ENCODE results near the gene SV2A. TPM values are rescaled to one million over a fixed set of nuclear protein-coding genes. Genes with fewer than 3 reads are reported as not detected.

Gene SV2A
- total and polyA plus RNA-seq, 3 donors from 2014 or later, result 1.4 to 2.3 (median 1.7) TPM

DNA sequence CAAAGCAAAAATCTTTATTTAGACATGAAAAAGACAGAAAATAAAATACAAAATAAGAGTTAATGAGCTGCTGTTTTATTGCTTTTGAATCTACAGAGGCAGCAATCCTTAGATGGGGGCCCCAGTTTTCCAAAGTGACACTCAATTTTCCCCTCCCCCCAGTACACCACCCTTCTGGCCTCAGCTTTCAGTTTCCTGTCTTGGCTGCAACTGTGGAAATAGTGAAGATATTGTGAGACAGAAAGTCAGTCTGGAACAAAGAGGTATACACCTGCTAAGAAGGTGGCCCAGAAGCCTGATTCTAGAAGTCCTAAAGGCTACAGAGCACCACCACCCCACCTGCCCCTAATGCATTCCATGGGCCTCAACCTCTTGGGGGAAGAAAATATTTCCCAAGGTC is 20.1 kb upstream of the SV2A start:
- intact Hi-C loops (cut with DNase I; ENCODE audit: low total_unique reads), result no loop called here
- no peak for TF ChIP-seq POLR2A (IDR thresholded peaks at IDR 0.05)
- TF ChIP-seq, protein P1, sequence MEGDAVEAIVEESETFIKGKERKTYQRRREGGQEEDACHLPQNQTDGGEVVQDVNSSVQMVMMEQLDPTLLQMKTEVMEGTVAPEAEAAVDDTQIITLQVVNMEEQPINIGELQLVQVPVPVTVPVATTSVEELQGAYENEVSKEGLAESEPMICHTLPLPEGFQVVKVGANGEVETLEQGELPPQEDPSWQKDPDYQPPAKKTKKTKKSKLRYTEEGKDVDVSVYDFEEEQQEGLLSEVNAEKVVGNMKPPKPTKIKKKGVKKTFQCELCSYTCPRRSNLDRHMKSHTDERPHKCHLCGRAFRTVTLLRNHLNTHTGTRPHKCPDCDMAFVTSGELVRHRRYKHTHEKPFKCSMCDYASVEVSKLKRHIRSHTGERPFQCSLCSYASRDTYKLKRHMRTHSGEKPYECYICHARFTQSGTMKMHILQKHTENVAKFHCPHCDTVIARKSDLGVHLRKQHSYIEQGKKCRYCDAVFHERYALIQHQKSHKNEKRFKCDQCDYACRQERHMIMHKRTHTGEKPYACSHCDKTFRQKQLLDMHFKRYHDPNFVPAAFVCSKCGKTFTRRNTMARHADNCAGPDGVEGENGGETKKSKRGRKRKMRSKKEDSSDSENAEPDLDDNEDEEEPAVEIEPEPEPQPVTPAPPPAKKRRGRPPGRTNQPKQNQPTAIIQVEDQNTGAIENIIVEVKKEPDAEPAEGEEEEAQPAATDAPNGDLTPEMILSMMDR (IDR thresholded peaks at IDR 0.05), result no peak
- Histone ChIP-seq H3K27me3 (no peaks in the 10 kb centered on the region), H3K4me1 (peaks cover 40% of the 10 kb centered on the region), H3K36me3 (ENCODE audit: low read depth, missing control alignments) (no peaks in the 10 kb centered on the region), H3K4me3 (no peak overlapping the region), H3K9me3 (no peaks in the 10 kb centered on the region), H3K27ac (peak overlapping the region in 1 of 2 donors; percentile 80)
- DNase-seq, result no peak

DNA sequence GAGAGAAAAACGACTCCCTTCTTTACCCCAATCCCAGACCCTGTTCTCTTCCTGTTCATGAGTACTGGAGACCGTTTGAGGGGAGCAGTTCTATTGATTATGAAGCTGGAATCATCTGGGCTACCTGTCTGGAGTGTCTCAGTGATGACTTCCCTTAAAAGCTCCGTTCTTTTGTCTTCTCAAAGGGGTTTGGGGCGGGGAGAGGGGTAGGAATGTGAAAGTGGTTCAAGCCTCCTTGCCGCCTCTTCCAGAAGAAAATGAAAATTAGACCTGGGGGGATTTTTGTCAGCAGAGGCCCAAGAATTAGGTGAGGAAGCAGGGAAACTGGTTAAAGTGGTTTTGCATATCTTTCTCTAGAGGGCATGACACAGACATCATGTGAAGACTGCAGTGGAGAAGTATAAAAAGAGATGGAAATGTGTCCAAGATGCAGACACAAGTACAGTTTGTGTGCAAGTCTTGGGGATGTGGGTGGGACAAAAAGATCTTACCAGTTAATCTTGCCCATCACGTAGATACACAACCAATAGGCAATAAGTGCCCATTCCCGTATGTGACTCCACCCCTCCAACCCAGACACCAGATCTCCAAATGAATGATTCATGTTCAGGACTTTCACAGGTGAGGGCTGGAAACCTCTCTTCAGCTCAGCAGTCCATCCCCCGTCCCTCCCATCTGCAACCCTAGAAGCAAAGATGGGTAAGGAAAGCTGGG is 19.5 kb upstream of the SV2A start:
- 28 to 37% methylated on average over 8 of the region's 8 CpGs for WGBS, 2 donors
- no peaks in the 10 kb centered on the region for H3K27me3 ChIP-seq
- no peaks in the 10 kb centered on the region for H3K36me3 ChIP-seq (ENCODE audit: low read depth, missing control alignments)
- peaks cover 40% of the 10 kb centered on the region for H3K4me1 ChIP-seq
- intact Hi-C loops (cut with DNase I; ENCODE audit: low total_unique reads), result no loop called here
- peak overlapping the region; percentile 78 to 80 for H3K27ac ChIP-seq
- peak; percentile 36 for DNase-seq
- peak overlapping the region; percentile 59 to 67 for H3K4me3 ChIP-seq
- H3K9me3 ChIP-seq, result no peaks in the 10 kb centered on the region
- TF ChIP-seq, protein P1 (IDR thresholded peaks at IDR 0.05), result no peak
- no peak for TF ChIP-seq POLR2A (IDR thresholded peaks at IDR 0.05)

GRCh38 chr1:149936170-149936991 is 18.7 kb upstream of the SV2A start, which contains the start of gene MTMR11:
MTMR11 (minus strand) TSS chr1:149936879; CDS start chr1:149936647, 232 bp downstream.
- WGBS, 2 donors, result 26% methylated on average over 17 to 18 of the region's 18 CpGs
- H3K4me1 ChIP-seq, result peaks cover 38% of the 10 kb centered on the region
- intact Hi-C loops (cut with DNase I; ENCODE audit: low total_unique reads), result no loop called here

DNA sequence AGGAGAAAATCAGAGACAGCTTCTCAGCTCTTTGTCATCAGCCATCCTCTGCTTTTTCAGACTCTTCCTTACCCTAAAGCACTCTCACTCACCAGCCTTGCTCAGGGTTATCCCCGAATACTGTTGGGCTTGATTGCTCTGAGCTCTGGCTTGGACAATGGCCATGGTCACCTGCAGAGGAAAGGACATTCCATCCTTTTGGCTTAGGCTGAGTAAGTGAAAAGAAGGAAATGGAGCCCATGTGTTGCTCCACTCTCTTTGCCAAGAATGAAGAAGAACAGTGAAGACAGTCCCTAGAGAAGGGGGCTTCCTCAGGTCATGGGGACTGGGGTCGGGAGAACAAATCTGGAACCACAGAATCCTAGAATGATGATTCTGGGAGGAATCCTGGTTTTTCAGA is 16.7 kb upstream of the SV2A start:
- no peak for DNase-seq
- Histone ChIP-seq H3K27ac (no peak overlapping the region), H3K27me3 (no peaks in the 10 kb centered on the region), H3K36me3 (ENCODE audit: low read depth, missing control alignments) (no peaks in the 10 kb centered on the region), H3K4me1 (peaks cover 38% of the 10 kb centered on the region), H3K4me3 (no peak overlapping the region), H3K9me3 (no peaks in the 10 kb centered on the region)
- WGBS, 2 donors, result 54 to 63% methylated on average over 2 of the region's 2 CpGs
- TF ChIP-seq, protein P1 (IDR thresholded peaks at IDR 0.05), result no peak
- TF ChIP-seq POLR2A (IDR thresholded peaks at IDR 0.05), result no peak
- intact Hi-C loops (cut with DNase I; ENCODE audit: low total_unique reads), result no loop called here

More at GRCh38 chr1:149936170-149936991, 18.7 kb upstream of the SV2A start, which contains the start of gene MTMR11:
- Histone ChIP-seq H3K4me3 (peak within 1 kb of the TSS; percentile 59 to 67), H3K27me3 (no peaks in the 10 kb centered on the region), H3K27ac (peak within 1 kb of the TSS; percentile 78 to 80), H3K36me3 (ENCODE audit: low read depth, missing control alignments) (no peaks in the 10 kb centered on the region), H3K9me3 (no peaks in the 10 kb centered on the region)
- TF ChIP-seq, protein P1 (IDR thresholded peaks at IDR 0.05), result no peak
- TF ChIP-seq POLR2A (IDR thresholded peaks at IDR 0.05), result no peak
- DNase-seq, result peak; percentile 76

Data from testis (tissue), 3 donors.